ENCODE measurements around the gene HSD3B7.

DNA sequence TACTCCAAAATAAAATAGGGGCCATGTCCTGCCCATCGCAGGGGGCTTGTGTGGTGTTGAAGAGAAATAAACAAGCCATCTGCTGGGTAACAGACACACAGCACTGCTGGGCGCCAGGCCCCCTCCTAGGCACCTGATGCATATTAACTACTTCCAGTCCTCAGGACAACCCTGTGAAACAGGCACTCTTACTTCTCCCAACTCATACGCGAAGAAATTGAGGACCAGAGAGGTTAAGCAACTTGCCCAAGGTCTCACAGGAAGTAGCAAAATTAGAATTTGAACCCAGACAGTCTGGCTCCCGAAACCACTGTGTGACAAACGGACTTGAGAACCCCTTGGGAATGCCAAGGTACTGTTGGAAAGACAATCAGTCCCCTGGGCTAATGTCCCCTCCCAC lies 22.7 kb downstream of the HSD3B7 start:
- TF ChIP-seq POLR2A (IDR thresholded peaks at IDR 0.05) (no peak), CTCF (IDR thresholded peaks at IDR 0.05) (no peak)
